Esophagus squamous epithelium (tissue), 5 donors: ENCODE measurements around the gene NR3C1. TPM values are rescaled to one million over a fixed set of nuclear protein-coding genes. Genes with fewer than 3 reads are reported as not detected.

Experiments used
- DNase-seq: peaks from one replicate; lab custom pipeline; 2025; lab: John Stamatoyannopoulos, UW
- H3K27ac ChIP-seq, 4 donors: fragments of 200-600 bp; sonication (generic); one replicate each; pipeline ENCODE4 v1.5.1; 2016 to 2019; ENCODE audit warnings: mild to moderate bottlenecking in 1 of 4
- H3K27me3 ChIP-seq, 4 donors: fragments of 200-600 bp; sonication (generic); 1 replicate in 3 of 4; 2 replicates in 1 of 4; pipeline versions ENCODE4 v1.5.1 to v1.6.0; 2017 to 2021; ENCODE audit warnings: antibody characterized with exemption in 1 of 4
- H3K36me3 ChIP-seq, 3 donors: fragments of 200-600 bp; sonication (generic); one replicate each; pipeline ENCODE4 v1.5.1; 2016 to 2019
- H3K4me1 ChIP-seq, 3 donors: fragments of 200-600 bp; sonication (generic); one replicate each; pipeline ENCODE4 v1.5.1; 2017 to 2019
- H3K4me3 ChIP-seq, 4 donors: fragments of 200-600 bp; sonication (generic); 1 replicate in 3 of 4; 2 replicates in 1 of 4; pipeline ENCODE4 v1.5.1; 2016 to 2019; ENCODE audit warnings: mild to moderate bottlenecking in 2 of 4, moderate library complexity in 1 of 4
- H3K9me3 ChIP-seq, 3 donors: fragments of 200-600 bp; sonication (generic); one replicate each; pipeline ENCODE4 v1.5.1; 2016 to 2019
- CTCF ChIP-seq, 6 experiments: fragments of 450-650 bp in 4 of 6; fragments of 200-600 bp in 2 of 6; sonication (generic) in 2 of 6; IDR thresholded peaks; one replicate each; pipeline ENCODE4 v1.5.1; 2016 to 2019; ENCODE audit warnings: antibody characterized with exemption in 6 of 6, mild to moderate bottlenecking in 4 of 6, moderate library complexity in 4 of 6
- POLR2A ChIP-seq, 4 donors: fragments of 450-650 bp; IDR thresholded peaks; one replicate each; pipeline ENCODE4 v1.6.1; 2017; ENCODE audit warnings: antibody characterized with exemption in 4 of 4, mild to moderate bottlenecking in 4 of 4, moderate library complexity in 3 of 4
- WGBS, 2 donors: methylation state at CpG; one replicate each; pipeline ENCODE4 v1.1.5; 2018; 5-methylcytosine and 5-hydroxymethylcytosine counted together
- intact Hi-C: fragments of 100-400 bp; cut with DNase I; formaldehyde crosslinking; loops from one replicate; pipeline ENCODE4 v1.15.0; 2022
- total RNA-seq, 4 donors: library from RNA; depleted of rRNA; stranded (reverse); fragments of >200 nt; gene quantifications; one replicate each; pipeline ENCODE4 v1.1.0, GENCODE V29; 2016
- donor health status: DM: yes; HTN: yes; CAD: no.

Gene NR3C1
- 10 to 100 TPM; 16.7 to 51.1 (median 26.1) TPM for total RNA-seq

- H3K27me3 ChIP-seq: no peaks in the 10 kb centered on the region
- no peaks in the 10 kb centered on the region for H3K9me3 ChIP-seq
- peaks cover 0 to 7% (median 0%) of the 10 kb centered on the region in 3 donors for H3K36me3 ChIP-seq
- peak; percentile 10 to 64 (median 46) for TF ChIP-seq CTCF (IDR thresholded peaks at IDR 0.05)
- peak in 2 of 4 donors; percentile 54 to 76 for TF ChIP-seq POLR2A (IDR thresholded peaks at IDR 0.05)
- intact Hi-C loops: loop anchor here (10.0 kb wide), 3 partner anchors 389 to 479 kb away; no protein-coding TSS in a partner anchor
- DNase-seq: peak; percentile 56
- peak within 1 kb of the TSS; percentile 68 to 96 (median 84) for H3K4me3 ChIP-seq
- peaks cover 12 to 39% (median 16%) of the 10 kb centered on the region in 3 donors for H3K4me1 ChIP-seq
- no CpG with 5 or more reads among the region's 114 CpGs for WGBS, 2 donors
- peak within 1 kb of the TSS; percentile 96 to 99 (median 99) for H3K27ac ChIP-seq
Observed at GRCh38 chr5:143403593-143404415, at the start of gene NR3C1. TSS of gene NR3C1 (minus strand) at chr5:143403686. CDS start at chr5:143400839, 2,847 bp downstream.

- Histone ChIP-seq H3K4me3 (no peak overlapping the region), H3K27ac (no peak overlapping the region), H3K9me3 (no peaks in the 10 kb centered on the region), H3K27me3 (no peaks in the 10 kb centered on the region), H3K4me1 (no peaks in the 10 kb centered on the region), H3K36me3 (no peaks in the 10 kb centered on the region)
- WGBS, 2 donors: 85 to 92% methylated on average over 5 of the region's 5 CpGs
- TF ChIP-seq CTCF (IDR thresholded peaks at IDR 0.05): no peak
- no peak for TF ChIP-seq POLR2A (IDR thresholded peaks at IDR 0.05)
- DNase-seq: no peak
- intact Hi-C loops: no loop called here
Observed at GRCh38 chr5:143449772-143450171, 46.3 kb upstream of the NR3C1 start.

- H3K36me3 ChIP-seq: no peaks in the 10 kb centered on the region
- H3K4me3 ChIP-seq: no peak overlapping the region
- H3K27ac ChIP-seq: no peak overlapping the region
- no peak for DNase-seq
- intact Hi-C loops: no loop called here
- no peaks in the 10 kb centered on the region for H3K27me3 ChIP-seq
- H3K4me1 ChIP-seq: no peaks in the 10 kb centered on the region
- H3K9me3 ChIP-seq: no peaks in the 10 kb centered on the region
- TF ChIP-seq POLR2A (IDR thresholded peaks at IDR 0.05) (no peak), CTCF (IDR thresholded peaks at IDR 0.05) (no peak)
Observed at GRCh38 chr5:143448518-143448917, 45.0 kb upstream of the NR3C1 start.

GRCh38 chr5:143447983-143448382, 44.5 kb upstream of the NR3C1 start:
- Histone ChIP-seq H3K4me1 (no peaks in the 10 kb centered on the region), H3K4me3 (no peak overlapping the region), H3K9me3 (no peaks in the 10 kb centered on the region), H3K27ac (no peak overlapping the region), H3K36me3 (no peaks in the 10 kb centered on the region), H3K27me3 (no peaks in the 10 kb centered on the region)
- TF ChIP-seq POLR2A (IDR thresholded peaks at IDR 0.05) (no peak), CTCF (IDR thresholded peaks at IDR 0.05) (no peak)
- intact Hi-C loops: no loop called here
- 91 to 100% methylated on average over 1 of the region's 1 CpG for WGBS, 2 donors
- no peak for DNase-seq

- Histone ChIP-seq H3K27ac (no peak overlapping the region), H3K9me3 (no peaks in the 10 kb centered on the region), H3K4me3 (no peak overlapping the region), H3K36me3 (no peaks in the 10 kb centered on the region), H3K4me1 (no peaks in the 10 kb centered on the region), H3K27me3 (no peaks in the 10 kb centered on the region)
- TF ChIP-seq POLR2A (IDR thresholded peaks at IDR 0.05) (no peak), CTCF (IDR thresholded peaks at IDR 0.05) (no peak)
- DNase-seq: no peak
- WGBS, 2 donors: 40 to 63% methylated on average over 1 of the region's 1 CpG
- intact Hi-C loops: no loop called here
Observed at GRCh38 chr5:143446535-143447226, 43.2 kb upstream of the NR3C1 start.
